Mesodermal cell (in vitro differentiated cells): ENCODE results near the gene GDNF.

Source experiments
- H3K27ac ChIP-seq: 2 replicates; pipeline ENCODE4 v1.7.0; 2013; ENCODE audit warnings: mild to moderate bottlenecking, low read depth, low read length, moderate library complexity; ENCODE audit not compliant: severe bottlenecking
- H3K36me3 ChIP-seq: 2 replicates; pipeline ENCODE4 v1.7.1; 2013; ENCODE audit warnings: mild to moderate bottlenecking, low read length, moderate library complexity; ENCODE audit not compliant: control insufficient read depth, insufficient read depth
- H3K4me1 ChIP-seq: one replicate; pipeline ENCODE4 v1.7.1; 2013; ENCODE audit warnings: mild to moderate bottlenecking, low read length; ENCODE audit not compliant: insufficient read depth, control insufficient read depth, poor library complexity, severe bottlenecking
- H3K4me3 ChIP-seq: 2 replicates; pipeline ENCODE4 v1.7.0; 2013; ENCODE audit warnings: low read length, control low read depth, mild to moderate bottlenecking; ENCODE audit not compliant: insufficient read depth, poor library complexity, severe bottlenecking; ENCODE audit errors: extremely low read depth
- H3K9me3 ChIP-seq: 2 replicates; pipeline ENCODE4 v1.7.1; 2013; ENCODE audit warnings: mild to moderate bottlenecking, low read length, moderate library complexity; ENCODE audit not compliant: control insufficient read depth
- WGBS, 2 experiments: methylation state at CpG; one replicate each; pipeline ENCODE4 v1.1.5; 2013; ENCODE audit warnings: missing lambda C conversion rate in 2 of 2; ENCODE audit not compliant: insufficient coverage in 2 of 2; 5-methylcytosine and 5-hydroxymethylcytosine counted together

Gene GDNF

GRCh38 chr5:37836592-37837413 is 3.0 kb downstream of the GDNF start:
- Histone ChIP-seq H3K36me3 (peaks cover 8% of the 10 kb centered on the region), H3K9me3 (no peaks in the 10 kb centered on the region), H3K4me3 (peak overlapping the region; percentile 51), H3K27ac (no peak overlapping the region), H3K4me1 (peaks cover 25% of the 10 kb centered on the region)
- 1 to 2% methylated on average over 36 to 56 of the region's 65 CpGs for WGBS, 2 experiments

GRCh38 chr5:37836235-37836591 is 3.6 kb downstream of the GDNF start:
- no peaks in the 10 kb centered on the region for H3K9me3 ChIP-seq
- H3K4me1 ChIP-seq = peaks cover 25% of the 10 kb centered on the region
- H3K36me3 ChIP-seq = peaks cover 8% of the 10 kb centered on the region
- WGBS, 2 experiments = 8 to 9% methylated on average over 9 to 11 of the region's 16 CpGs
- H3K4me3 ChIP-seq = peak overlapping the region; percentile 51
- no peak overlapping the region for H3K27ac ChIP-seq

- 78 to 83% methylated on average over 11 to 13 of the region's 19 CpGs for WGBS, 2 experiments
- H3K9me3 ChIP-seq = no peaks in the 10 kb centered on the region
- H3K4me3 ChIP-seq = peak overlapping the region; percentile 30
- peaks cover 8% of the 10 kb centered on the region for H3K36me3 ChIP-seq
- H3K27ac ChIP-seq = no peak overlapping the region
- peaks cover 25% of the 10 kb centered on the region for H3K4me1 ChIP-seq
These were observed 4.4 kb downstream of the GDNF start for GRCh38 chr5:37835380-37835973.

GRCh38 chr5:37834542-37835379 is 5.1 kb downstream of the GDNF start:
- H3K4me1 ChIP-seq = peaks cover 25% of the 10 kb centered on the region
- peak overlapping the region; percentile 30 for H3K4me3 ChIP-seq
- peaks cover 8% of the 10 kb centered on the region for H3K36me3 ChIP-seq

GRCh38 chr5:37833990-37834389 is 5.9 kb downstream of the GDNF start:
- peak overlapping the region; percentile 30 for H3K4me3 ChIP-seq
- peak overlapping the region; percentile 67 for H3K27ac ChIP-seq
- no peaks in the 10 kb centered on the region for H3K9me3 ChIP-seq
- WGBS, 2 experiments = 69 to 79% methylated on average over 2 to 5 of the region's 6 CpGs
- H3K36me3 ChIP-seq = peaks cover 8% of the 10 kb centered on the region
- peaks cover 25% of the 10 kb centered on the region for H3K4me1 ChIP-seq

More at GRCh38 chr5:37834542-37835379, 5.1 kb downstream of the GDNF start:
- WGBS, 2 experiments = 11 to 27% methylated on average over 24 to 52 of the region's 64 CpGs
- H3K27ac ChIP-seq = peak overlapping the region; percentile 67
- no peaks in the 10 kb centered on the region for H3K9me3 ChIP-seq

GRCh38 chr5:37831821-37832534 is 7.9 kb downstream of the GDNF start:
- no peak overlapping the region for H3K27ac ChIP-seq
- H3K4me1 ChIP-seq = peaks cover 15% of the 10 kb centered on the region
- 80 to 83% methylated on average over 7 of the region's 7 CpGs for WGBS, 2 experiments
- H3K9me3 ChIP-seq = no peaks in the 10 kb centered on the region
- no peak overlapping the region for H3K4me3 ChIP-seq
- H3K36me3 ChIP-seq = peaks cover 8% of the 10 kb centered on the region

- peaks cover 8% of the 10 kb centered on the region for H3K36me3 ChIP-seq
- no peak overlapping the region for H3K27ac ChIP-seq
- H3K9me3 ChIP-seq = no peaks in the 10 kb centered on the region
- 91 to 96% methylated on average over 5 of the region's 5 CpGs for WGBS, 2 experiments
- H3K4me3 ChIP-seq = no peak overlapping the region
- peaks cover 15% of the 10 kb centered on the region for H3K4me1 ChIP-seq
These were observed 9.5 kb downstream of the GDNF start for GRCh38 chr5:37830348-37830747.

GRCh38 chr5:37825334-37825915 is 14.4 kb downstream of the GDNF start:
- Histone ChIP-seq H3K27ac (no peak overlapping the region), H3K4me3 (no peak overlapping the region), H3K36me3 (no peaks in the 10 kb centered on the region), H3K4me1 (no peaks in the 10 kb centered on the region), H3K9me3 (no peaks in the 10 kb centered on the region)
- no CpG with 5 or more reads among the region's 2 CpGs for WGBS, 2 experiments

GRCh38 chr5:37823433-37824152 is 16.2 kb downstream of the GDNF start:
- 90% methylated on average over 9 of the region's 11 CpGs for WGBS, 2 experiments
- Histone ChIP-seq H3K27ac (no peak overlapping the region), H3K9me3 (no peaks in the 10 kb centered on the region), H3K36me3 (peaks cover 4% of the 10 kb centered on the region), H3K4me3 (no peak overlapping the region), H3K4me1 (no peaks in the 10 kb centered on the region)
